ENCODE measurements around the gene SLC5A9. TPM values are rescaled to one million over a fixed set of nuclear protein-coding genes. Genes with fewer than 3 reads are reported as not detected.

The SLC5A9 gene
- polyA plus RNA-seq, 3 donors = 0.15 to 0.42 (median 0.28) TPM

DNA sequence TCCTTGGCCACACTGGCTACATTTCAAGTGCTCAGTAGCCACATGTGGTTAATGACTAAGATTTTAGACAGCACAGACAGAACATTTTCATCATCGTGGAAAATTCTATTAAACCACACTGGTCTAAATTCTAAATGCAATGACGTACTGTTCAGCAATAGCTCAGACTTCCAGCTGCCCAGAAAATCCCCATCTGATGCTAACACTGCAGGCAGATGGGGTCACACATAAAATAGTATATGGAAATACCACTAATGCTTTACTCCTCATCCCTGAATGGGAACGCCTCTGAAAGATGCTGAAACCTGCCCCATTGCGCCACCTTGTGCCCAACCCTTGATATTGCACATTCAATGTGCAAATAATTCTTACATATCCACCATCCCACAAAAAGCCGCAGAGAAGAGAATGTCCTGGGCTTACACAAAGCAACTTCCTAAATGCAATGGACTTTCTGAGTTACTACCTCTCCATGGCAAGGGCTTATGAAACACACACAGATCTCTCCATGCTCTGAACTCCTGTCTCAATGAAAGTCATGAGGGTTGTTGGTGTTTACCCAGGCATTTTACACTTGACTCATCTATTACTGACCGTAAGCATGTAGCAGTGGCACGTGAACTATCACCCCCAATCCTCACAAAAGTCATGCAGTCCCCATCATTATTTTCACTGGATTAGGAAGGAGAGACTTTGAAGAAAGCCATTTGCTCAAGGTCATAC, 20.3 kb upstream of the SLC5A9 start:
- Histone ChIP-seq H3K9ac (ENCODE audit: insufficient read depth, low read length, poor library complexity, severe bottlenecking) (no peak overlapping the region), H3K79me2 (ENCODE audit: insufficient read depth, low read length) (no peaks in the 10 kb centered on the region), H4K20me1 (ENCODE audit: insufficient read depth, low read length) (no peaks in the 10 kb centered on the region), H3K27ac (ENCODE audit: low read depth in 1 of 2, low read length in 2 of 2) (no peak overlapping the region), H3K9me3 (replicated peaks in 1 of 2; ENCODE audit: control insufficient read depth in 1 of 2, insufficient read depth in 1 of 2, low read length in 2 of 2) (no peaks in the 10 kb centered on the region), H3K4me1 (ENCODE audit: control insufficient read depth in 1 of 2, insufficient read depth in 2 of 2, low read length in 2 of 2) (no peaks in the 10 kb centered on the region), H3K4me3 (replicated peaks in 1 of 3; ENCODE audit: low read depth in 2 of 3, low read length in 3 of 3) (no peak overlapping the region), H3K36me3 (replicated peaks in 1 of 2; ENCODE audit: control insufficient read depth in 1 of 2, insufficient read depth in 2 of 2, low read length in 2 of 2) (no peaks in the 10 kb centered on the region), H2AFZ (ENCODE audit: insufficient read depth, low read depth, low read length, poor library complexity, severe bottlenecking) (no peak overlapping the region), H3K4me2 (replicated peaks; ENCODE audit: extremely low read depth, low read length, poor library complexity, severe bottlenecking) (no peak overlapping the region), H3K27me3 (ENCODE audit: control insufficient read depth in 2 of 2, insufficient read depth in 2 of 2, low read length in 2 of 2) (peaks cover 0 to 3% of the 10 kb centered on the region in 2 donors)
- Mint-ChIP-seq H3K4me3 (no peak overlapping the region), H3K4me1 (no peaks in the 10 kb centered on the region), H3K27ac (no peak overlapping the region), H3K27me3 (ENCODE audit: low read depth in 3 of 3) (peaks cover 5 to 9% (median 6%) of the 10 kb centered on the region in 3 donors), H3K9me3 (no peaks in the 10 kb centered on the region), H3K36me3 (no peaks in the 10 kb centered on the region)
- intact Hi-C loops (cut with micrococcal nuclease) = loop anchor here (2.0 to 5.0 kb wide), 2 partner anchors 93 to 95 kb away; no protein-coding TSS in a partner anchor
- TF ChIP-seq, protein P1, sequence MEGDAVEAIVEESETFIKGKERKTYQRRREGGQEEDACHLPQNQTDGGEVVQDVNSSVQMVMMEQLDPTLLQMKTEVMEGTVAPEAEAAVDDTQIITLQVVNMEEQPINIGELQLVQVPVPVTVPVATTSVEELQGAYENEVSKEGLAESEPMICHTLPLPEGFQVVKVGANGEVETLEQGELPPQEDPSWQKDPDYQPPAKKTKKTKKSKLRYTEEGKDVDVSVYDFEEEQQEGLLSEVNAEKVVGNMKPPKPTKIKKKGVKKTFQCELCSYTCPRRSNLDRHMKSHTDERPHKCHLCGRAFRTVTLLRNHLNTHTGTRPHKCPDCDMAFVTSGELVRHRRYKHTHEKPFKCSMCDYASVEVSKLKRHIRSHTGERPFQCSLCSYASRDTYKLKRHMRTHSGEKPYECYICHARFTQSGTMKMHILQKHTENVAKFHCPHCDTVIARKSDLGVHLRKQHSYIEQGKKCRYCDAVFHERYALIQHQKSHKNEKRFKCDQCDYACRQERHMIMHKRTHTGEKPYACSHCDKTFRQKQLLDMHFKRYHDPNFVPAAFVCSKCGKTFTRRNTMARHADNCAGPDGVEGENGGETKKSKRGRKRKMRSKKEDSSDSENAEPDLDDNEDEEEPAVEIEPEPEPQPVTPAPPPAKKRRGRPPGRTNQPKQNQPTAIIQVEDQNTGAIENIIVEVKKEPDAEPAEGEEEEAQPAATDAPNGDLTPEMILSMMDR (IDR thresholded peaks at IDR 0.05) = peak; percentile 80
- 19% methylated on average over 3 of the region's 7 CpGs for WGBS (ENCODE audit: insufficient coverage)
- peak; percentile 46 to 72 (median 58) for DNase-seq

DNA sequence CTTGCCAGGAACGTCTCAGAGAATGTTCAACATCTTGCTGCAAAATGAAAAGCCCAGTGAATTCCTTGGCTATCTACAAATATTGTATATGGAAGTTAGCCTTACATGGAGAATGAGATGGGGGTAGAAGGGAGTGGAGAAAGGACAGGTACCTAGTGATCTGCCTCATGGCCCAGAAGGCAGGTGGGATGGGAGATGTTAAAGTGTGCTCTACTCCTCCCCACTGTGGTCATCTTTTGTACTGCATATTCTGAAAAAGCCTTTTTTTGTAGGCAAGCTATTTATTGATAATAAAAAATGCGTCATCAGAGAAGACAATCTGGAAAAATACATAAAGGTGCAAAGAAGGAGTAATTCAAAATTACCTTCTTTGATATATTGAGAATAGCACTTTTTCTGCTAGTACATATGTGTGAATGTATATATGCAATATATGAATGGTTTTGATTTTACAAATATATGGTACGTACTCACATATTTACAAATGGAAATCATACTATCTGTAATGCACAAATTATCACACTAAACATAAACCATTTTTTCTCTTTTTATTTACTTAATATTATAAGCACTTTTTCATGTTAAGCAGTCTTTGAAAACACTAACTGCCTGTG, 19.1 kb upstream of the SLC5A9 start:
- DNase-seq = peak in 2 of 3 donors; percentile 24 to 26
- Mint-ChIP-seq H3K4me3 (no peak overlapping the region), H3K4me1 (no peaks in the 10 kb centered on the region), H3K9me3 (no peaks in the 10 kb centered on the region), H3K36me3 (no peaks in the 10 kb centered on the region), H3K27me3 (ENCODE audit: low read depth in 3 of 3) (peaks cover 5 to 8% (median 6%) of the 10 kb centered on the region in 3 donors), H3K27ac (no peak overlapping the region)
- no CpG with 5 or more reads among the region's 3 CpGs for WGBS (ENCODE audit: insufficient coverage)
- Histone ChIP-seq H3K9me3 (replicated peaks in 1 of 2; ENCODE audit: control insufficient read depth in 1 of 2, insufficient read depth in 1 of 2, low read length in 2 of 2) (no peaks in the 10 kb centered on the region), H2AFZ (ENCODE audit: insufficient read depth, low read depth, low read length, poor library complexity, severe bottlenecking) (no peak overlapping the region), H3K36me3 (replicated peaks in 1 of 2; ENCODE audit: control insufficient read depth in 1 of 2, insufficient read depth in 2 of 2, low read length in 2 of 2) (no peaks in the 10 kb centered on the region), H3K4me2 (replicated peaks; ENCODE audit: extremely low read depth, low read length, poor library complexity, severe bottlenecking) (no peak overlapping the region), H3K79me2 (ENCODE audit: insufficient read depth, low read length) (no peaks in the 10 kb centered on the region), H3K27me3 (ENCODE audit: control insufficient read depth in 2 of 2, insufficient read depth in 2 of 2, low read length in 2 of 2) (peaks cover 0 to 3% of the 10 kb centered on the region in 2 donors), H4K20me1 (ENCODE audit: insufficient read depth, low read length) (no peaks in the 10 kb centered on the region), H3K27ac (ENCODE audit: low read depth in 1 of 2, low read length in 2 of 2) (no peak overlapping the region), H3K4me3 (replicated peaks in 1 of 3; ENCODE audit: low read depth in 2 of 3, low read length in 3 of 3) (no peak overlapping the region), H3K9ac (ENCODE audit: insufficient read depth, low read length, poor library complexity, severe bottlenecking) (no peak overlapping the region), H3K4me1 (ENCODE audit: control insufficient read depth in 1 of 2, insufficient read depth in 2 of 2, low read length in 2 of 2) (no peaks in the 10 kb centered on the region)
- TF ChIP-seq, protein P1 (IDR thresholded peaks at IDR 0.05) = peak; percentile 83
- intact Hi-C loops (cut with micrococcal nuclease) = loop anchor here (2.0 to 5.0 kb wide), 2 partner anchors 95 to 96 kb away; no protein-coding TSS in a partner anchor
